Activated T-cell treated with anti-CD3 and anti-CD28 coated beads for 4 hours (primary cell): Measurements from ENCODE around the gene NFATC3.
A peak's percentile ranks its signal among the peaks of the same experiment; 100 is the strongest.

ENCODE experiments used
- DNase-seq: peaks from one replicate; pipeline ENCODE4 v3.0.0-alpha.2; 2020

Gene NFATC3

DNA sequence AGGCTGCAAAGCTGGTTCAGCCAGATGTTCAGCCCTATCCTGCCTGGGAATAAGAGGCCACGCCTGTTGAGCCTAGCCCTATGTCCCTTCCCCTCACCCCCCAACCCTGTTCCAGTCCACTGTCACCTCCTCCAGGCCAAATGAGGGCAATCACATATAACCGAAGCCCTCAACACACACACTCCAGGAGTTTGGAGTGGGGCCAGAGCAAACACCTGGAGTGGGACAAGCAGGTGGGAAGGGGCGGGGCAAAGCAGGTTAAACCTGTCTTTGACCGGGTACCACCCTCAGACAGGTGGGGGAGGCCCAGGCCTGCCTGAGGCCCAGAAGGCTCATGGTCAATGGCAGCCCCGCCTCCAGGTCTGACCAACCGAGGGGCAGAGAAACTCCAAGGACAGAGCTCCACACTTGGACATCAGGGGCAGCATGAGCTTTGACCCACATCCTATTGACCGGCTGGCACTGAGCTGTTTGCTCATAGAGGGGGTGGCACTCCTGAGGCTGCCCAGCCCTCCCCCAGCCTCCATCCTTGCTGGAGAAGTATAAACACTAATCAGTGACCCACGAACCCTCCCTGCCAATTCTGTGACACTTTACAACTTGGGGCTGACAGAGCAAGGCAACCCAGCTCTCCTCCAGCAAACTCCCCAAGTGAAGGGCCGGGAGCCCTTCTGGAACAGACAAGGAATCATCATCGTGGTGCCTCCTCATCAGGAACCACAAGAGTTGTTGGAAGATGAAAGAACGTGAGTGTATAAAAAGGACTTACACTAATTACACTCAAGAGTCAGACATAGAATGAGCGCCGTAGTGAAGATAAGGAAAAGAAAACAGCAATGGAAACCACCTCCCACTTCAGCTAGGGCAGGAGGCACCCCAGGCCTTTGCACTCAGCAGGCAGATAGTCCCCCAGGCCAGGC is 149.3 kb downstream of the NFATC3 start:
- no peak for DNase-seq

DNA sequence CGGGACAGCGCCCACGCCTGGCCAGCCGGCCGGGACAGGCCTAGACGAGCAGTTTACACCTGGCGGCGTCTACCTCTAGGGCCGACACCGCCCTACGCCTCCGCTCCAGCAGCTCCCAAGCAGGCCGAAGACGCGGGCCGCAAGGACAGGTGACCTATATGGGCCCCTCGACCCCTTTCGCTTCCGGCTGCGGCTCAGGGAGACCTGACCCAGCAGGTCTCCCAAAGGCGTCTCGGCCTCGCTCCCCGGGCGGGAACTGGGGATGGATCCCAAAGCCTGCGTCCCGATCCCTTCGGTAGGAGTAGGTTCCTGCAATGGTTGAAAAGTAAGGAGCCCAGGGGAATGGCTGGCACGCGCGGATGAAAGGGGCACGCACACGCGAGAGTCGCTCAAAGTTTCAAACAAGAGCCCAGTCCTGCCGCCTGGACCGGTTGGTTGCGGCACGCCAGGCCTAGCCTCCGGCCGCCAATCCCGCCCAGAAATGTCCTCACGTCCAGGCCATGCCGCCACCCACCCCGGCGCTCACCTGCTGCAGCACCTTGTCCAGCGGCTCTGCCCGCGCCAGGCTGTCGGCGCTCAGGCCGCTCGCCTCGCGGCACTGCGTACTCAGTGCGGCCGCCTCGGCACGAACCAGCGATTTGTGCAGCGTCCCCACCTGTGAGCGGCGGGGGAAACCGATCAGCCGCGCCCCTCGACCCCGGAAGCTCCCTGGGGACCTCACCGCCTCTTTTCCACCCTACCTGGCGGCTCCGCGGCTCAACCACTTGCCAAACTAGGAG is 150.1 kb downstream of the NFATC3 start:
- DNase-seq = no peak

DNA sequence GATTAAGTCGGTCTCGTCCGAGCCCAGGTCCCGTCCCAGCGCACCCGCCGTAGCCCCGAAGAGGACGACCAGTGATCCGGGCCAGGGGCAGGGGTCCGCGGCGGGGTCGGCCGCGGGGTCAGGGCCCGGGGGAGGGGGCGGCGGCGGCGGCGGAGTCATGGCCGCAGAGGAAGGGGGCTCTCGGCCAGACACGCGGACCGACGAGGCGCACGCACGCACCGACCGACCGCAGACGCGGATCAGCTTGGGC is 150.6 kb downstream of the NFATC3 start, which contains the start of gene ESRP2:
TSS of gene ESRP2 (minus strand) at position 241 of the 250 bp plus-strand sequence. CDS start at position 159, 82 bp downstream.
- no peak for DNase-seq

DNA sequence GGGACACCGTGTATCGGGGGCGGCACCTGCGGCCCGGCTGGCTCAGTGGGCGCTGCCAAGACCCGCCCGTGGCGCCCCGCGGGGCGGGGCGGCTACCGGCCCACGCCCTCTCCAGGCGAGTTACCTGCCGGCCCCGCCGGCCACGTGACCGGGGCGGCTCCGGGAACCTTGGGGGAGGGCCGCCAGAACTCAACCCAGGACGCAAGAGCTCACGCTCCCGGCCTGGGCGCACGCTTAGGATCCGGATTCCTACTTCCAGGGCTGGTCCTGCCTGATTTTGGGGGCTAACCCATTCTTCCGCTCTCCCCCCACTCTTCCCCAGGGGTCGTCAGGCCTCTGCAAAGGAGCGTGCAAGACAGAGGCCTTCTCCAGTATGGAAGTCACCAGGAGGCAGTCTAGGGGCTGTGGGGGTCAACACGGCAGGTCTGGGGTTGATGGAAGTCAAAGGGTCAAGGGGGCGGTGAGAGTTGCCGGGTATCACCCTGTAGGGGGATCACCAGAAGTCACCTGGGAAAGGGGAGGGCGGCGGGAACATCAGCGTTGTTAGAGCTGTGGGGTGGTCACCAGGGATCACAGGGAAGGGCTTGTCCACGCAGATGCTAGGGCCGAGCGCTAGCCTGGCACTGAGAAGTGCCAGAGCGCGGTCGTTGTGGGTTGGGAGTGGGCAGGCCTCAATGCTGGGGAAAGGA is 151.1 kb downstream of the NFATC3 start:
- DNase-seq = no peak

DNA sequence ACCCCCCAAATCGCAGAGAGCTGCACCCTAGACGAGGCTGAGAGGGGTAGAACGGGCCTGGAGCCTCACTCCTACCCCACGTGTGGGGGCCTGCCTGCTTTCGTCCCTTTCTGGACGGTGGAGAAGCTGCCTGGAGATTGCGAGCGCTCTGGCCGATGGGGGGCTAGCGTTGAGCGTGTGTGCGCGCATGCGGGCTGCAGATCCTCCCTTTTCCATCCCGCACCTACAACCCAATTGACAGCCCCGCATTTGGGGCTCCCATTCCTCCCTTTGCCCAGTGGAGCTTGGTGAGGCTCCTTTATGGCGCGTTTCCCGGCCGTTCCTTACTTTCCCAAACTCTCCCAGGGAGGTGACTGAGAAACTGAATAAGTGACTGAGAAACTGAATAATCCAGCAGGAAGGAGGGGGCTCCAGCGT is 151.7 kb downstream of the NFATC3 start:
- DNase-seq = no peak

DNA sequence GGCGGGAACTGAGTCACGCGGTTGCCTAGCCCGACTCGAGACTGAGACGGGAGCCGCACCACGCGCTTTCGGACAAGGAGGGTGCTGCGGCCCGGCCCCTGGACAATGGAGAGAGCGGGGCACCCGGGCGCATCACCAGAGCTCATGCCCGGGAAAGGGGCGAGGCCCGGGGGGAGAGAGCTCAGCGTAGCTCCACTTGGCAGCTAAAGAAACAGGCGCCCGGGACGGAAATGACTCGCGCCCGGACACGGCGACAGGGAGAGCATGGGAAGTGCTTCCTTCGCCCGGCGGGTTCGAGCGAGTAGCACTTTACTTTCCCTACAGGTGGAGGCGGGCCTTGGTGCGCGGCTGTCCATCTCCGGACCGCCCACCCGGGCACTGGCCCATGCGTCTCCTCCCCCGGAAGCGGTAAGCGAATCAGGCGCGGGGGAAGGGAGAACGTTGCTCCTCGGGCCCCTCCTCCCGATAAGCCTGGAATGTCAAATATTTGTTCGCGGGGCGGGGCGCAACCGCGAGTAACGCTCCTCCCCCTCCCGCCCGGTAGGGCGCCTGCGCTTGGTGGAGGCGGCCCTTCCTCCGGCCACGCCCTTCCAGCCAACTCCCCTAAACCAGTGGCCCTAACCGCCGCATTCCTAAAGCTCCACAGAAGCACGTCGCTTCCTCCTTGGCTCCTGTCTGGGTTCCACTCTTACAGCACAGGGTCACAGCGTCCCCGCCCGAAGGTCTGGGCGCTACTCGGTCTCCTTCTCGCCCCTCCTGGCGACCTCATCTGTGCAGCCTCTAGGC is 152.3 kb downstream of the NFATC3 start:
- peak; percentile 85 for DNase-seq

DNA sequence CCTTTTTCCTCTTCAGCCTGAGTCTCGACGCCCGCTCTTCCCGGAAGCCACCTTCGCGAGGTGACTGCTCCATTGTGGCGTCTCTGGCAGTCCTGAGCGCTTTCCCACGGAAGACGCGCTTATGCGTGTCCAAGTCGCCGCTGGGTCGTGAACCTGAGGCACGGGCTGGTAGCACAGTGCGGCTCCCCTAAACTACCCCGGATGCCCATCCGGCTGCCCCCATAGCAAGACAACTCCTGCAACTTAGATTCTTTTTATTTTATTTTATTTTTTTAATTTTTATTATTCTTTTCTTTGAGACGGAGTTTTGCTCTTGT is 152.8 kb downstream of the NFATC3 start:
- DNase-seq = no peak

DNA sequence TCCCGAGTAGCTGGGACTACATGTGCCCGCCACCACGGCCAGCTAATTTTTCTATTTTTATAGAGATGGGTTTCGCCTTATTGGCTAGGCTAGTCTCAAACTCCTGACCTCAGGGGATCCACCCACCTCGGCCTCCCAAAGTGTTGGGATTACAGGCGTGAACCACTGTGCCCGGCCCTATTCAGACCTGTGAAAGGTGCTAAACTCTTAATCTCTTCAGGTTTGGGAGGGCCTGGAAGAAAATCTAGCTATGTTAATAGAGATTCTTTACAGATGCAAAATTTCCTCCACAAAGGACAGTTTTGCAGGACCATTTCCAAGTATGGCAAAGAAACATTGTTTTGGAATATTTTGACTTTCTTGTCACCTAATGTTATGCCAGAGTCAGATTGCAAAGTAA is 156.9 kb downstream of the NFATC3 start:
- no peak for DNase-seq

DNA sequence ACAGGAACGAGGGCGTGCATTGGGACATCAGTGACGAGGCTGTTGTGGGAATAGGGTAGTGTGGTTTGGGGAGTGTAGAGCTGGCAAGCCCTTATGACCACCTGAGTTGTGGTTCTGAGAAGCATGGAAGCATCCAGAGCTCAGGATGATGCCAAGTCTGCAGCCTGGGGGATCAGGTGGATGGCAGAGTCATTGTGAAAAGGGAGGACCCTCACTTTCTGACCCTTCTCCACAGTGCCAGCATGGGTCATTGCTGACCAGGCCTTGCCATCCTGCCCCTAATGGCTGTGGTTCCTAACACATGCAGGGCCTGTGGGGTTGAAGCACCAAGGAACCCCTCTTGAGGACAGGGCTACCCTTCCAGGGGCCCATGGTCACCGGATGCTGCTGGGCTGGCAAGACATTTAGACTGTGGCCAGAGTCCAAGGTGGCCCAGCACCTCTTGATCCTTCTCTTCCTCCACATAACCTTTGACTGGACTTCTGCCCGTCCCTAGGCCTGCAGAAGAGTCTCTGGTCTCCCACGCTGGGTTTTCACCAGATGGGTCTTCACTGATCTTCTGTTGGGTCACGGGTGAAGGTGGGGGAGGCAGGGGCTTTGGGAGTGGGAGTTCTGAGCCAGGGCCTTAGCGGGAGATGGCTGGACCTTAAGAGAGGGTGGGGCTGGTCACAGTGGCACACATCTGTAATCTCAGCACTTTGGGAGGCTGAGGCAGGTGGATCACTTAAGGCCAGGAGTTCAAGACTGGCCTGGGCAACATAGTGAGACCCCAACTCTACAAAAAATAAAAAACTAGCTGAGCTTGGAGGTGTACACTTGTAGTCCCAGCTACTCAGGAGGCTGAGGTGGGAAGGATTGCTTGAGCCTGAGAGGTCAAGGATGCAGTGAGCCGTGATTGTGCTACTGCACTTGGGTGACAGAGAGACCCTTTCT is 158.0 kb downstream of the NFATC3 start:
- DNase-seq = no peak

DNA sequence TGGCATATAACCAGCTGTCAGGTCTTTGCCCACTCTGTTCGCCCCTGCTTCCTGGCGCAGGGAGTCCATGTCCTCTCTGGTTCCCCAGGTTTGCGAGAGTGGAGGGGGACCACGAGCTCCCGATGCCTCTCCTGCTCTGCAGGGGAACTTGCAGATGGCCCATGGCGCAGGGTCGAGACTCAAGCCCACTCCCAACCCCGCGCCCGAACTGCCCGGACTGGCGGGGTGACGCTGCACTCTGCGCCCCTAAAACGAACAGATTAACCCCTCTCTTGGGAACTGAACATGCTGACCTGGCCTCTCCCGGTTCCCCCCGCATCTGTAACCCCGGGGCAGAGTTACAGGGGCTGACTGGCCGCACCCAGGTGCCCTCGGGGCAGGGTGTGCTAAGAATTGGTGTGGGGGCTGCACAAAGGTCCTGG is 159.3 kb downstream of the NFATC3 start:
- DNase-seq = no peak

DNA sequence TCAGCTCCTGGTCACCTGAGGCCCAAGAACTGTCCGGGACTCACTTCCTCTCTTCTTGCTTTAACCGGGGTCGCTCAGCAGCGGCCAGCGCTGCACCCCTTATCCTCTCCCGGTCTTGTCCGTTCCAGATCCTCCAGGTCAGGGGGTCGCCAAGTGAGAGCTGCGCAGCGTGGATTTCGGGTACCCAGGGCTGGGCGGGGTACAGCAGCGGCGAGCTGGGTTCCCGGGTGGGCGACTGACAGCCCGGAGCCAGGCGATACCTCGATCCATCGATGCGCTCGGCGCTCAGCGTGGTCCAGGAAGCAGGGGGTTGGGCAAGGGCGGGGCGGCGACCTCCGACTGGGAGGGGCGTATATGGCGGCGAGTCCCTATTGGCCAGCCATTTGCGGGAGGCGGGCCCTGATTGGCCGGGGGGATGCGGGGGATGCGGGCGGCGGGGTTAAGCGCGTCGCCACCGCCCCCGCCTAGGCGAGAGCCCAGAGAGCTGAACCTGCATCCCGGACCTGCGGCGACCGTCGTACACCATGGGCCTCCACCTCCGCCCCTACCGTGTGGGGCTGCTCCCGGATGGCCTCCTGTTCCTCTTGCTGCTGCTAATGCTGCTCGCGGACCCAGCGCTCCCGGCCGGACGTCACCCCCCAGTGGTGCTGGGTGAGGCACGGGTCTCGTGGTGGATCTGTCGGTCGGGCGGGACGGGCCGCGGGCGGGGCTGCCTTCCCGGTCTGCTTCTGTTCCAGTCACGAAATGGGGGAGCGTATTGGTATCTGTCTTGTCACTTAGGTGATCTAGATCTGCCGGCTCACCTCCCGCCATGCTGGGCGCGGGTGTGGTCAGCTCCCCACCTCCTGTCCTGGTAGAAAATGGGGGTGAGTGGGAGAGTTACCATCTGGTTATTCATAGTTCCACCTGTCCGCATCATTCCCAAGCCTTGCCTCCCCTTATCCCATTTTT is 160.0 kb downstream of the NFATC3 start, which contains the start of gene PLA2G15:
TSS of gene PLA2G15 (plus strand) at position 471 of the 951 bp plus-strand sequence. CDS start at position 525, 54 bp downstream.
- DNase-seq = peak; percentile 96

DNA sequence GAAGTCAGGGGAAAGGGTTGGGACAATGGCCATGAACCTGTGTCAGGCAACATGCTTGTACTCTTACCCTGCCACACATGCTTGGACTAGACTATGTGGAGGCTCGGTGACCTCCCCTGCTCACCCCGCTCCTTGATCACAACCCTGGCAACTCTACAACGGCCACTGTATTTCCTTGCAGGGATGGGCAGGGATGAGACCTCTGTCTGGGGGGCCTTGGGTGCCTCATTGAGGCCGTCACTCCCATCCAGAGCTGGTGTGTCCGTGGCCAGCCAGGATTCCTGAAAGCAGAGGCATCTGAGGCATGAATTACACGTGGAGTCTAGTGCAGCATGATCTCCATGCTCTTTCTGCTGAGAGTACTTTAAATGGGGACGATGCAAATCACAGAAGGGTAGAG is 161.0 kb downstream of the NFATC3 start:
- no peak for DNase-seq

DNA sequence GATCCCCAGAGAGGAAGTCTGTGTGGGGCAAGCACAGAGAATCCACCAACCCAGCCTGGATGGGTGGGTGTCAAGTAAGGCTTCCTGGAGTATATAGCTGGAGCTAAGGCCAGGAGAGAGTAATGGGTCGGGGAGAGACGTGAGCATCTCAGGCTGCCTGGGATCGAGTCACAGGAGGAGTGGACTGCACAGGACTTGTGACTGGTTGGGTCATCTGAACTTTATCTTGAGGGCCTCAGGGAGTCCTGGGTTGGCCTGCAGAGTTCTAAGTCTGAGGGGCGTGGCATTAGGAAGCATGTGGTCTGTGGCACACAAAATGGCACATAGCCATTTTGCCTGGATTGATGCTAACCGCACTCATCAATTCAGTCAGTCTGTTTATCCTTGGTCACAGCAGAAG is 161.5 kb downstream of the NFATC3 start:
- DNase-seq = no peak

DNA sequence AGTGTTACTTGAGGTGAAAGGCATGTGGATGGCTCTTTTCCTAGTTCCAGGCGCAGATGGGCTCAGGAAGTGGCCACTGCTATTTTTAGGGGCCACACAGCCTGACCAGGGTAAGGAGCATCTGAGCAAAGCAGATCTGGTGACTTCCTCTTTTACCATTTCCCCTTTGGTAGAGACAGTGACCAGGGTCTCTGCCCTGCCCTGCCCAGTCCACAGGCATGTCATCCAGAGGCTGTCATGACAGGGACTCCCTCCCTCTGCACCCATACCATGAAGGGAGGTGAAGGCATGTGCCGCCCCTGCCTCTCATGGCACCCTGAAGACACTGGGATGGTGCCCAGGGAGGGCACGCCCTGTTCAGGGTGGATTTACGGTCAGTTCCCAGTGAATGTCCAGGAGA is 162.2 kb downstream of the NFATC3 start:
- no peak for DNase-seq

DNA sequence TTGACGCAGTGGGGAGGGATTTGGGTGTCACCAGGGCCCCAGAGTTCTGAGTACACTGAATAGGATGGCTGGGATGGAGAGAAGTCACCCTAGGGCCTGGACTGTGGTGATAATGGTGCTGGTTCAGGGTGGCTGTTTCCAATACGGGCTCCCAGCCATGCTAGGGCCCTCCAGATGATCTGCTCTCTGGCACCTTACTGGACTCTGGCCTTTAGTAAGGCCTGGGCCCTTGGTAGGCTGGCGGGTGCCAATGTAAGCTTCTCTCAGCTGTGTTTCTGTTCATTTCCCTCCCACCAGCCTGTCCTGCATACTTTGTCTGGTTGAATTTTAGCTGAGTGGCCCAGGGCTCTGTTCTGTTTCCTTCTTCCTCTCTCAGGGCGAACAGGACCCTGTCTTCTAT is 162.8 kb downstream of the NFATC3 start:
- no peak for DNase-seq

DNA sequence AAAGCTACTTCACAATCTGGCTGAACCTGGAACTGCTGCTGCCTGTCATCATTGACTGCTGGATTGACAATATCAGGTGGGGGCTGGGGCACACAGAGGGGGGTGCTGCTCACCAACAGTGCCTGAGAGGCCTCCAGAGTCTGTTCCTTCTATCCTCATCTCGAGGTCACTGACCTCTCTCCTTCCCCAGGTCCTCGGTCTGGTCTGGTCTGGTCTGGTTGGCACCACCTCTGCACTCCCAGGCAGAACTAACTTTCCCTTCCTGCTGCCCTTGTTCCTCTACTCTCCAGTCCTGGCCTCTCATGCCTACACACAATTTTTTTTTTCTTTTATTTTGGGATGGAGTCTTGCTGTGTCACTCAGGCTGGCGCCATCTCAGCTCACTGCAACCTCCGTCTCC is 164.2 kb downstream of the NFATC3 start:
- DNase-seq = no peak

DNA sequence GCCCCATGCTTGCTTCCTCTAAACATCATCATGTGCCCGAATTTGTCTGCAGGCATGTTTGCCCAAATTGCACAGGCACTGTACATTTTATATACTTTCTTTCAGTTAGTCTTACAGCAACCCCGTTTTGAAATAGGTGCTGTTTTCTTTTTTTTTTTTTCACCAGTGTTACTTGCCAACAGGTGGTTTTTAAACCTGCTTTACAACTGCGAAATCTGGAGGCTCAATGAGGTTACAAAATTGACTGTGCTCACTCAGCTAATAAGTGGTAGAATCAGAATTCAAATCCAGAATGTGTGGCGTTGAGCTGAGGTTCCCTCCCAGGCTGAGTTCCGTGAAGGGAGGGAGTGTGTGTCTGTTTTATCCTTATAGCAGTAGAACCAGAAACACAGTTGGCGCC is 165.8 kb downstream of the NFATC3 start:
- no peak for DNase-seq

DNA sequence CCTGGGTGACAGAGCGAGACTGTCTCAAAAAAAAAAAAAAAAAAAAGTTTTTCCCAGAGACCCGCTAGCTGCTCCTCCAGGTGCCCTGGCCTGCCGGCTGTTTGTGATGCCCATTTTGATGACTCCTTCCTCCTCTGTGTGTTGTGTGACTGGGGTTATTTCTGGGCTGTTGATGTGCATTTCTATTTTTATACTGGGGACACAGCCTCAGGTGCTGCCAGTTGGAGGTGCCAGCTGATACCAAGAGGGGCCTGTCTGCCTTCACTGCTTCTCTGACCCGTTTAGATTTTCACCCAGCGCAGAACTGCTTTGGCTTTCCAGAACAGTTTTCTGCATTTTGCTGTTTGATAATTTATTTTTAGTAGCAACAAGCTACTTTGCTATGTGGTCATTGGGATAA is 166.7 kb downstream of the NFATC3 start:
- no peak for DNase-seq

DNA sequence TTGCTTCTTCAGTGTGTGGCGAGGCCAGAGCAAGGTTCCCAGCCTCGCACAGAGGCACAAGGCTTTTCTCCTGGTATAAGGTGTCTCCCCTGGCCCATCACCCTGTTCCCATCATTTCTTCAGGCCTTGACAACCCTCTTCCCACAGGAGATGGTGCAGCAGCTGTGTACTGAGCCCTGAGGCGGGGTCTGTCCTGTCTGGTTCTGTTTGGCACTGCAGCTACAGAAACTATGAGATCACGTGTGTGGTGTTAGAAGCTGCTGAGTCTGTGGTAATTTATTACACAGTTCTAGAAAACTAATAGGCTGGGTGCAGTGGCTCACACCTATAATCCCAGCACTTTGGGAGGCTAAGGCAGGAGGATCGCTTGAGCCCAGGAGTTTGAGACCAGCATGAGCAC is 167.2 kb downstream of the NFATC3 start:
- no peak for DNase-seq

DNA sequence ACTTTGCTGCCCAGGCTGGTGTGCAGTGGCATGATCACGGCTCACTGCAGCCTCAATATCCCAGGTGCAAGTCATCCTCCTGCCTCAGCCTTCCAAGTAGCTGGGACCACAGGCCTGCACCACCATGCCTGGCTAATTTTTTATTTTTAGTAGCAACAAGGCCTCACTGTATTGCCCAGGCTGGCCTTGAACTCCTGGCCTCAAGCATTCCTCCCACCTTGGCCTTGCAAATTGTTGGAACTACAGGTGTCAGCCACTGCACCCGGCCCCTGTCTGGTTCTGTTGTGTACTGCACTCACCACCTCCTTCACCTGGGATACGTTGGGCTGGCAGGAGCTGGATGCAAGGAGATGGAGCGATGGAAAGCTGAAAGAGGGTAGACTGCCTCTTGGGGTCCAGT is 168.6 kb downstream of the NFATC3 start:
- no peak for DNase-seq

DNA sequence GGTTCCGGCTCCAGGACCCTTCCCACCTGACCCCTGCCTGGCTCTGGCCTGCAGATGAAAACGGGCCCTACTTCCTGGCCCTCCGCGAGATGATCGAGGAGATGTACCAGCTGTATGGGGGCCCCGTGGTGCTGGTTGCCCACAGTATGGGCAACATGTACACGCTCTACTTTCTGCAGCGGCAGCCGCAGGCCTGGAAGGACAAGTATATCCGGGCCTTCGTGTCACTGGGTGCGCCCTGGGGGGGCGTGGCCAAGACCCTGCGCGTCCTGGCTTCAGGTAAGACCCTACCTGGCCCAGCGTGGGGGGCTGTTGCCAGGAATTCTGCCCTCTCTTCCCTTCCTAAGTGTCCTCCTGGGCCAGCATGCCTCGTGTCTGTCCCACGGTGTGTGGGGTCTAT is 170.5 kb downstream of the NFATC3 start:
- DNase-seq = no peak
